HPDE6-E6E7 (cell line): ENCODE measurements around the gene SLC35E2B.

Experiments used
- DNase-seq: peaks from one replicate; pipeline ENCODE4 v3.0.0; 2011; ENCODE audit warnings: missing footprints; ENCODE audit errors: extremely low spot score

The SLC35E2B gene

DNA sequence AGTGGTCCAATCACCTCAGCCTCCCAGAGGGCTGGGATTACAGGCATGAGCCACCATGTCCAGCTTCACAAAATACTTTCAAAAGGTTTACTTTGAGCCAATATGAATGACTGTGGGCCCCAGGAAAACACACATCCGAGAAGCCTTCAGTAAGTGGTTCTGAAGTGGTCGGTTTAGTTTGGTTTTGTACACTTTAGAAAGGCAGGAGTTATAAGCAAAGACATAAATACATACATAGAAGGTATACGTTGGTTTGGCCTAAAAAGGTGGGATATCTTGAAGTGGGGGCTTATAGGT lies 80.5 kb downstream of the SLC35E2B start:
- no peak for DNase-seq

DNA sequence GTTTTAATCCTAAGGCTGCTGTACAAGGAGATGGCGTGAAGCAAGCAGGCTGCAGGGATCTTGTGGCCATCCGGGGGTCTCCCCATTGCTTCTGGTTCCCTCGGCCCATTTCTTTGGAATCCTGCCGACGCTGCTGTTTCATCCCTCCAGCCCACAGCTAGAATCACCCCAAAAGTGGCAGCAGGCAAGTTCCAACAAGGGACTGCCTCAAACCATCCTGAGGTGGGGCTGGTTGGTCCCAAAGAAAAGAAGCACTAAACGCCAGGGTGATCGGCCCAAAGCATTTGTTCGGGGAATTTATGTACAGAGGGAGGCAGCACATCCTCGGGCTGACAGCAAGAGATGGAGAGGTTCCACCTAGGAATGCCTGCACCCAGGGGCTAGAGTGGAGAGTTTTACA lies 81.8 kb downstream of the SLC35E2B start:
- no peak for DNase-seq

DNA sequence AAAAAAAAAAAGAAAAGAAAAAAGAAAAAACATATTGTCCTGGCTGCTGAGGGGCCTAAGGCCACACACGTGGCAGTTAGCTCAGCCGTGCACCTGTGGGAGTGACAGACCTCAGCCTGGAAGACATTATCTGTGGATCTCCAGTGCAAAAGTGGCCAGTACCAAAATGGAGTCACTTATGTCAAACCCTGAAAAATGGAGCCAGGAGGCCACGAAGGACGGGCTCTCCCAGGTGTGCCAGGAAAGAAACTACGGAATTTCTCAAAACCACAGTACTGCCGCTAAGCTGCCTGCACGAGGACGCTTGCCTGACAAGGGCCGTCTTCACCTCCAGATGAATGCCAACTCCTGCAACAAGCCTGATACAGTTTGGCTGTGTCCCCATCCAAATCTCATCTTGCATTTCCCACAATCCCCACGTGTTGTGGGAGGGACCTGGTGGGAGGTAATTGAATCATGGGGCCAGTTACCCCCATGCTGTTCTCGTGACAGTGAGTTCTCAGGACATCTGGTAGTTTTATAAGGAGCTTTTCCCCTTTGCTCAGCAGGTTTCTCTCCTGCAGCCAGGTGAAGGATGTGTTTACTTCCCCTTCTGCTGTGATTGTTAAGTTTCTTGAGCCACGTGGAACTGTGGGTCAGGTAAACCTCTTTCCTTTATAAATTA lies 82.6 kb downstream of the SLC35E2B start:
- no peak for DNase-seq
